Measurements from ENCODE around the gene SLC15A1. TPM values are rescaled to one million over a fixed set of nuclear protein-coding genes. Genes with fewer than 3 reads are reported as not detected.

SLC15A1 gene
- total RNA-seq, 1 experiment from 2014 or later = 2.6 TPM

GRCh38 chr13:98664047-98664446 lies 88.4 kb downstream of the SLC15A1 start (continued):
- TF ChIP-seq SP1 (IDR thresholded peaks at IDR 0.05; ENCODE audit: low read depth) = peak; percentile 73
- no peak for TF ChIP-seq ZFX (IDR thresholded peaks at IDR 0.05)
- peak; percentile 78 for TF ChIP-seq JUND (IDR thresholded peaks at IDR 0.05)

DNA sequence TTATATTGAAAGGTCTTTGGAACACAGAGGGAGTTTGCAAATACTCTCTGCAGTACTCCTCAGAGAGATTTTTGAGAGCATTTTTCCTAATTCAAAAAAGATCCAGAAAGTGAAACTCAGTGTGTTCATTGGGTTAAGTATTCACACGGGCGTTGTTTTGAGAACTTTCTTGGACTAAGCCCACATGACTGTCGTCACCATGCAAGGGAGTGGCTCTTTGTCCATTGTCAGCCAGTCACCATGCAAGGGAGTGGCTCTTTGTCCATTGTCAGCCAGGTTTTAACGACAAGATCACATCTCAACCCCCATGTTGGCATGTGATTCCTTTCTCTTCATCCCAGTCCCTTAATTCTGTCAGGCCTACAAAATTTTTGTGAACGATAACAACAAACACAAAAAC lies 94.3 kb downstream of the SLC15A1 start:
- H3K9me3 ChIP-seq (ENCODE audit: control insufficient read depth in 1 of 2, insufficient read depth in 1 of 2, low read depth in 1 of 2, low read length in 2 of 2) = no peaks in the 10 kb centered on the region
- DNase-seq (ENCODE audit: low read depth, low spot score) = no peak
- H3K36me3 ChIP-seq (ENCODE audit: control insufficient read depth in 1 of 2, insufficient read depth in 2 of 2, low read length in 2 of 2) = no peaks in the 10 kb centered on the region
- H2AFZ ChIP-seq (ENCODE audit: low read depth, low read length, poor library complexity, severe bottlenecking) = no peak overlapping the region
- no peak overlapping the region for H3K4me2 ChIP-seq (ENCODE audit: low read length)
- H3K9me2 ChIP-seq (ENCODE audit: insufficient read depth) = no peaks in the 10 kb centered on the region
- intact Hi-C loops (cut with micrococcal nuclease) = no loop called here
- no peak overlapping the region for H3K27ac ChIP-seq (ENCODE audit: low read depth, low read length)
- H3K4me3 ChIP-seq (replicated peaks in 1 of 2; ENCODE audit: low read depth in 1 of 2, low read length in 2 of 2) = no peak overlapping the region
- no peaks in the 10 kb centered on the region for H4K20me1 ChIP-seq (ENCODE audit: insufficient read depth)
- H3K9ac ChIP-seq (ENCODE audit: low read length) = no peak overlapping the region
- TF ChIP-seq TCF7L2 (IDR thresholded peaks at IDR 0.05; ENCODE audit: borderline replicate concordance, extremely low read depth, insufficient read depth, insufficient read length) = no peak
- no peak for TF ChIP-seq ELF1 (IDR thresholded peaks at IDR 0.05; ENCODE audit: borderline replicate concordance, low read depth)
- TF ChIP-seq ZFX (IDR thresholded peaks at IDR 0.05) = no peak
- TF ChIP-seq POLR2A (IDR thresholded peaks at IDR 0.05; ENCODE audit: borderline replicate concordance, extremely low read depth, insufficient read depth, insufficient read length) = no peak
- no peak for TF ChIP-seq CBX3 (IDR thresholded peaks at IDR 0.05; ENCODE audit: low read depth)
- no peak for TF ChIP-seq SIN3A (IDR thresholded peaks at IDR 0.05; ENCODE audit: low read depth)
- no peak for TF ChIP-seq EZH2phosphoT487 (IDR thresholded peaks at IDR 0.05; ENCODE audit: borderline replicate concordance)
- TF ChIP-seq, protein P1, sequence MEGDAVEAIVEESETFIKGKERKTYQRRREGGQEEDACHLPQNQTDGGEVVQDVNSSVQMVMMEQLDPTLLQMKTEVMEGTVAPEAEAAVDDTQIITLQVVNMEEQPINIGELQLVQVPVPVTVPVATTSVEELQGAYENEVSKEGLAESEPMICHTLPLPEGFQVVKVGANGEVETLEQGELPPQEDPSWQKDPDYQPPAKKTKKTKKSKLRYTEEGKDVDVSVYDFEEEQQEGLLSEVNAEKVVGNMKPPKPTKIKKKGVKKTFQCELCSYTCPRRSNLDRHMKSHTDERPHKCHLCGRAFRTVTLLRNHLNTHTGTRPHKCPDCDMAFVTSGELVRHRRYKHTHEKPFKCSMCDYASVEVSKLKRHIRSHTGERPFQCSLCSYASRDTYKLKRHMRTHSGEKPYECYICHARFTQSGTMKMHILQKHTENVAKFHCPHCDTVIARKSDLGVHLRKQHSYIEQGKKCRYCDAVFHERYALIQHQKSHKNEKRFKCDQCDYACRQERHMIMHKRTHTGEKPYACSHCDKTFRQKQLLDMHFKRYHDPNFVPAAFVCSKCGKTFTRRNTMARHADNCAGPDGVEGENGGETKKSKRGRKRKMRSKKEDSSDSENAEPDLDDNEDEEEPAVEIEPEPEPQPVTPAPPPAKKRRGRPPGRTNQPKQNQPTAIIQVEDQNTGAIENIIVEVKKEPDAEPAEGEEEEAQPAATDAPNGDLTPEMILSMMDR (IDR thresholded peaks at IDR 0.05 in 2 of 3, conservative IDR thresholded peaks at IDR 0.05 in 1 of 3; ENCODE audit: borderline replicate concordance in 1 of 3, insufficient read depth in 1 of 3, low read depth in 2 of 3, low read length in 2 of 3) = no peak
- no peak for TF ChIP-seq CEBPB (IDR thresholded peaks at IDR 0.05; ENCODE audit: low read depth)
- no peak for TF ChIP-seq ZNF274 (IDR thresholded peaks at IDR 0.05; ENCODE audit: low read depth, low read length)
- TF ChIP-seq, protein P2, sequence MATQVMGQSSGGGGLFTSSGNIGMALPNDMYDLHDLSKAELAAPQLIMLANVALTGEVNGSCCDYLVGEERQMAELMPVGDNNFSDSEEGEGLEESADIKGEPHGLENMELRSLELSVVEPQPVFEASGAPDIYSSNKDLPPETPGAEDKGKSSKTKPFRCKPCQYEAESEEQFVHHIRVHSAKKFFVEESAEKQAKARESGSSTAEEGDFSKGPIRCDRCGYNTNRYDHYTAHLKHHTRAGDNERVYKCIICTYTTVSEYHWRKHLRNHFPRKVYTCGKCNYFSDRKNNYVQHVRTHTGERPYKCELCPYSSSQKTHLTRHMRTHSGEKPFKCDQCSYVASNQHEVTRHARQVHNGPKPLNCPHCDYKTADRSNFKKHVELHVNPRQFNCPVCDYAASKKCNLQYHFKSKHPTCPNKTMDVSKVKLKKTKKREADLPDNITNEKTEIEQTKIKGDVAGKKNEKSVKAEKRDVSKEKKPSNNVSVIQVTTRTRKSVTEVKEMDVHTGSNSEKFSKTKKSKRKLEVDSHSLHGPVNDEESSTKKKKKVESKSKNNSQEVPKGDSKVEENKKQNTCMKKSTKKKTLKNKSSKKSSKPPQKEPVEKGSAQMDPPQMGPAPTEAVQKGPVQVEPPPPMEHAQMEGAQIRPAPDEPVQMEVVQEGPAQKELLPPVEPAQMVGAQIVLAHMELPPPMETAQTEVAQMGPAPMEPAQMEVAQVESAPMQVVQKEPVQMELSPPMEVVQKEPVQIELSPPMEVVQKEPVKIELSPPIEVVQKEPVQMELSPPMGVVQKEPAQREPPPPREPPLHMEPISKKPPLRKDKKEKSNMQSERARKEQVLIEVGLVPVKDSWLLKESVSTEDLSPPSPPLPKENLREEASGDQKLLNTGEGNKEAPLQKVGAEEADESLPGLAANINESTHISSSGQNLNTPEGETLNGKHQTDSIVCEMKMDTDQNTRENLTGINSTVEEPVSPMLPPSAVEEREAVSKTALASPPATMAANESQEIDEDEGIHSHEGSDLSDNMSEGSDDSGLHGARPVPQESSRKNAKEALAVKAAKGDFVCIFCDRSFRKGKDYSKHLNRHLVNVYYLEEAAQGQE (IDR thresholded peaks at IDR 0.05; ENCODE audit: low read depth) = no peak
- no peak for TF ChIP-seq SRF (IDR thresholded peaks at IDR 0.05; ENCODE audit: low read depth)
- no peak for TF ChIP-seq EGR1 (IDR thresholded peaks at IDR 0.05; ENCODE audit: low read depth)
- no peak for TF ChIP-seq ATF3 (IDR thresholded peaks at IDR 0.05)
- no peaks in the 10 kb centered on the region for H3K79me2 ChIP-seq (ENCODE audit: insufficient read depth, low read length)
- ChIA-PET CTCF (no interaction called here), RAD21 (ENCODE audit: low non-redundant PET in 1 of 2, low total read pairs in 2 of 2, uncharacterized antibody in 2 of 2, unreplicated experiment in 2 of 2) (no interaction called here), POLR2A (no interaction called here)
- BruUV-seq (replicated peaks) = no TSS peak
- H3K4me1 ChIP-seq (ENCODE audit: control insufficient read depth in 1 of 2, insufficient read depth in 2 of 2, low read length in 2 of 2) = peaks cover 0 to 9% of the 10 kb centered on the region in 2 experiments; a peak in 2 of 4 replicates
- no peak for ATAC-seq
- no peaks in the 10 kb centered on the region for H3K27me3 ChIP-seq (ENCODE audit: insufficient read depth, low read length)

Measured in HCT116 (cell line).